ENCODE measurements around the gene KCNH4. TPM values are rescaled to one million over a fixed set of nuclear protein-coding genes. Genes with fewer than 3 reads are reported as not detected.

KCNH4 gene
- total and polyA plus RNA-seq, 2 donors (not counting 1 experiment from before 2014, with no cell fraction given) = 0.62 to 1.0 TPM

DNA sequence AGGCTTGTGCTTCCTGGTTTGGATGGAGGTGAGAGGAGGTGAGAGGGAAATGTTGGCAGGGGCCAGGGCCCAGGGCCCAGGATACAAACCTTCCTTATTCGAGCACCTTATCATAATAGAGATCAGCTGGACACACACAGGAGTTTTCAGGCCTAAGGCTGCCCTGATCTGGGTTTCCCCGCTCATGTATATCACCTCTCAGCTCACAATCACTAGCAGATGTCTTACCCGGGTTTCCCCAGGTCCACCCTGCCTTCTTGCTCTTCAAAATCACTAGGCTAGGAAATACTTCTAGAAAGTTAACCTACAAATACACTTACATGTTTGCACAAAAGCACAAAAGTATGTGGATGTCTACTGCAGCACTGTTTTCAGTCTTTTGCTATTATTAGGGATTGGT lies 54.1 kb downstream of the KCNH4 start:
- Histone ChIP-seq H2AFZ (ENCODE audit: insufficient read depth, low read depth, low read length, poor library complexity, severe bottlenecking) (no peak overlapping the region), H3K4me3 (ENCODE audit: control extremely low read depth in 1 of 5, extremely low read depth in 1 of 5, insufficient read depth in 1 of 5, low read depth in 2 of 5, low read length in 4 of 5) (no peak overlapping the region), H3K27me3 (replicated peaks in 1 of 4; ENCODE audit: control extremely low read depth in 1 of 4, control insufficient read depth in 3 of 4, insufficient read depth in 4 of 4, low read length in 3 of 4) (no peaks in the 10 kb centered on the region), H3K9ac (ENCODE audit: low read length) (no peak overlapping the region), H3K9me3 (ENCODE audit: control extremely low read depth in 1 of 3, control insufficient read depth in 2 of 3, insufficient read depth in 1 of 3, low read length in 2 of 3) (no peaks in the 10 kb centered on the region), H4K20me1 (ENCODE audit: control insufficient read depth, insufficient read depth, low read length, poor library complexity, severe bottlenecking) (peaks cover 21% of the 10 kb centered on the region), H3K36me3 (replicated peaks in 1 of 2; ENCODE audit: control extremely low read depth in 1 of 2, control insufficient read depth in 1 of 2, extremely low read depth in 1 of 2, insufficient read depth in 2 of 2, low read length in 1 of 2) (peaks cover 0 to 49% of the 10 kb centered on the region in 2 experiments), H3K27ac (ENCODE audit: low read length in 2 of 2) (peak overlapping the region; percentile 4 to 40), H3K4me2 (replicated peaks; ENCODE audit: low read depth, low read length, poor library complexity, severe bottlenecking) (no peak overlapping the region), H3K79me2 (ENCODE audit: control insufficient read depth, insufficient read depth, low read length) (peaks cover 16% of the 10 kb centered on the region), H3K4me1 (ENCODE audit: control insufficient read depth in 2 of 2, insufficient read depth in 2 of 2, low read length in 2 of 2) (peaks cover 13 to 14% of the 10 kb centered on the region in 2 donors)
- TF ChIP-seq, protein P1, sequence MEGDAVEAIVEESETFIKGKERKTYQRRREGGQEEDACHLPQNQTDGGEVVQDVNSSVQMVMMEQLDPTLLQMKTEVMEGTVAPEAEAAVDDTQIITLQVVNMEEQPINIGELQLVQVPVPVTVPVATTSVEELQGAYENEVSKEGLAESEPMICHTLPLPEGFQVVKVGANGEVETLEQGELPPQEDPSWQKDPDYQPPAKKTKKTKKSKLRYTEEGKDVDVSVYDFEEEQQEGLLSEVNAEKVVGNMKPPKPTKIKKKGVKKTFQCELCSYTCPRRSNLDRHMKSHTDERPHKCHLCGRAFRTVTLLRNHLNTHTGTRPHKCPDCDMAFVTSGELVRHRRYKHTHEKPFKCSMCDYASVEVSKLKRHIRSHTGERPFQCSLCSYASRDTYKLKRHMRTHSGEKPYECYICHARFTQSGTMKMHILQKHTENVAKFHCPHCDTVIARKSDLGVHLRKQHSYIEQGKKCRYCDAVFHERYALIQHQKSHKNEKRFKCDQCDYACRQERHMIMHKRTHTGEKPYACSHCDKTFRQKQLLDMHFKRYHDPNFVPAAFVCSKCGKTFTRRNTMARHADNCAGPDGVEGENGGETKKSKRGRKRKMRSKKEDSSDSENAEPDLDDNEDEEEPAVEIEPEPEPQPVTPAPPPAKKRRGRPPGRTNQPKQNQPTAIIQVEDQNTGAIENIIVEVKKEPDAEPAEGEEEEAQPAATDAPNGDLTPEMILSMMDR (IDR thresholded peaks at IDR 0.05) = no peak
- TF ChIP-seq EZH2 (IDR thresholded peaks at IDR 0.05; ENCODE audit: borderline replicate concordance, insufficient read depth, low read depth, low read length, poor library complexity, severe bottlenecking) = no peak
- Mint-ChIP-seq H3K27ac (peak overlapping the region; percentile 51), H3K4me3 (no peak overlapping the region), H3K4me1 (peaks cover 18% of the 10 kb centered on the region), H3K27me3 (no peaks in the 10 kb centered on the region), H3K9me3 (ENCODE audit: insufficient read depth) (no peaks in the 10 kb centered on the region)
- ChIA-PET CTCF (no interaction called here), POLR2A (no interaction called here)
- 76% methylated on average over 2 of the region's 3 CpGs for WGBS (ENCODE audit: insufficient coverage)
- ATAC-seq (ENCODE audit: low read depth) = no peak
- no peak for DNase-seq
- intact Hi-C loops (cut with micrococcal nuclease) = no loop called here

DNA sequence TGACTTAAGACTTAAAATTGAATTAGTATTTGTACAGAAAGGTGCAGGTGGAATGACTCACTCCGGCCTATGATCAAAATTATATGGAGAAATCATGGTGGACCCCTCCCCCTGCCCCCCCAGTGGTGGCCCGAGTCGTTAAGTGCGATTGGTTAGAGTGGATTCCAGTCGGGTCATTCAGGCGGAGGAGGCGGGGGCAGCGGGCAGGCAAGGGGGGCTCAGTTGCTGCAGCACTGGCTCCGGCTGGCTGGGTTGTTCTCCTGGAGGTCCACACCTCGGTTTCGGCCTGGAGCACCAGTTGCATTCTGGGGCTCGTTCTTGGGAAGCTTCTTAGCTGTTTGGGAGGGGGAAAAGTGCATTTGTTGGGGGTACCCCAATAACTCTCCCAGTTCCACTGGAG lies 55.4 kb downstream of the KCNH4 start:
- H3K79me2 ChIP-seq (ENCODE audit: control insufficient read depth, insufficient read depth, low read length) = peaks cover 4% of the 10 kb centered on the region
- TF ChIP-seq EZH2 (IDR thresholded peaks at IDR 0.05; ENCODE audit: borderline replicate concordance, insufficient read depth, low read depth, low read length, poor library complexity, severe bottlenecking) = no peak
- TF ChIP-seq, protein P1 (IDR thresholded peaks at IDR 0.05) = no peak
- 97% methylated on average over 9 of the region's 12 CpGs for WGBS (ENCODE audit: insufficient coverage)
- H3K4me3 Mint-ChIP-seq = no peak overlapping the region
- H3K9me3 ChIP-seq (ENCODE audit: control extremely low read depth in 1 of 3, control insufficient read depth in 2 of 3, insufficient read depth in 1 of 3, low read length in 2 of 3) = no peaks in the 10 kb centered on the region
- intact Hi-C loops (cut with micrococcal nuclease) = no loop called here
- H3K4me3 ChIP-seq (ENCODE audit: control extremely low read depth in 1 of 5, extremely low read depth in 1 of 5, insufficient read depth in 1 of 5, low read depth in 2 of 5, low read length in 4 of 5) = no peak overlapping the region
- no peaks in the 10 kb centered on the region for H3K9me3 Mint-ChIP-seq (ENCODE audit: insufficient read depth)
- H3K27me3 Mint-ChIP-seq = no peaks in the 10 kb centered on the region
- peaks cover 5 to 8% of the 10 kb centered on the region in 2 donors for H3K4me1 ChIP-seq (ENCODE audit: control insufficient read depth in 2 of 2, insufficient read depth in 2 of 2, low read length in 2 of 2)
- H3K36me3 ChIP-seq (replicated peaks in 1 of 2; ENCODE audit: control extremely low read depth in 1 of 2, control insufficient read depth in 1 of 2, extremely low read depth in 1 of 2, insufficient read depth in 2 of 2, low read length in 1 of 2) = peaks cover 0 to 45% of the 10 kb centered on the region in 2 experiments
- POLR2A ChIA-PET = no interaction called here
- ATAC-seq (ENCODE audit: low read depth) (no peak), DNase-seq (no peak)
- H3K4me2 ChIP-seq (replicated peaks; ENCODE audit: low read depth, low read length, poor library complexity, severe bottlenecking) = no peak overlapping the region
- H3K4me1 Mint-ChIP-seq = peaks cover 12% of the 10 kb centered on the region
- no peak overlapping the region for H2AFZ ChIP-seq (ENCODE audit: insufficient read depth, low read depth, low read length, poor library complexity, severe bottlenecking)
- H3K27ac Mint-ChIP-seq = no peak overlapping the region
- no peak overlapping the region for H3K27ac ChIP-seq (ENCODE audit: low read length in 2 of 2)
- CTCF ChIA-PET = interaction anchor here (0.9 kb wide), 1 partner anchor 24 kb away, joined by 3 read pairs; no protein-coding TSS in a partner anchor
- no peak overlapping the region for H3K9ac ChIP-seq (ENCODE audit: low read length)
- no peaks in the 10 kb centered on the region for H3K27me3 ChIP-seq (replicated peaks in 1 of 4; ENCODE audit: control extremely low read depth in 1 of 4, control insufficient read depth in 3 of 4, insufficient read depth in 4 of 4, low read length in 3 of 4)
- H4K20me1 ChIP-seq (ENCODE audit: control insufficient read depth, insufficient read depth, low read length, poor library complexity, severe bottlenecking) = peaks cover 11% of the 10 kb centered on the region

Measured in B cell (primary cell).